GM18867 (cell line): Measurements from ENCODE around the gene TICAM1.
"Not testable (repeated sequence)": the region's sequence is repeated elsewhere in the genome, so short reads cannot be mapped to it uniquely, and the experiment has no call there.

Experiments
- ATAC-seq: cut with Tn5 transposase; IDR thresholded peaks from one replicate; pipeline ENCODE4 v1.9.1; 2021; ENCODE audit warnings: mild to moderate bottlenecking, moderate library complexity; ENCODE audit not compliant: unreplicated experiment

Gene TICAM1

GRCh38 chr19:4845975-4846374 is 14.5 kb upstream of the TICAM1 start:
- not testable (repeated sequence) for ATAC-seq

- ATAC-seq = no peak
Observed at GRCh38 chr19:4844348-4845179, 13.1 kb upstream of the TICAM1 start.

- no peak for ATAC-seq
Observed at GRCh38 chr19:4843647-4843965, 12.1 kb upstream of the TICAM1 start.

- ATAC-seq = no peak
Observed at GRCh38 chr19:4839192-4839591, 7.7 kb upstream of the TICAM1 start.

GRCh38 chr19:4832776-4833175 is 1.3 kb upstream of the TICAM1 start:
- ATAC-seq = no peak

- not testable (repeated sequence) for ATAC-seq
Observed at GRCh38 chr19:4831979-4832340, 448 bp upstream of the TICAM1 start.

- ATAC-seq = no peak
Observed at GRCh38 chr19:4830768-4831265, 695 bp downstream of the TICAM1 start.

GRCh38 chr19:4830332-4830731 is 1.2 kb downstream of the TICAM1 start:
- no peak for ATAC-seq

GRCh38 chr19:4829001-4829712 is 2.4 kb downstream of the TICAM1 start:
- ATAC-seq = no peak

GRCh38 chr19:4823577-4823976 is 7.9 kb downstream of the TICAM1 start:
- ATAC-seq = no peak

GRCh38 chr19:4822354-4822753 is 9.2 kb downstream of the TICAM1 start:
- not testable (repeated sequence) for ATAC-seq

GRCh38 chr19:4821265-4821664 is 10.2 kb downstream of the TICAM1 start:
- ATAC-seq = no peak

GRCh38 chr19:4817467-4818277 is 13.8 kb downstream of the TICAM1 start:
- ATAC-seq = no peak

- no peak for ATAC-seq
Observed at GRCh38 chr19:4816950-4817278, 14.6 kb downstream of the TICAM1 start.

- ATAC-seq = no peak
Observed at GRCh38 chr19:4816202-4816949, 15.1 kb downstream of the TICAM1 start.

- ATAC-seq = no peak
Observed at GRCh38 chr19:4815426-4816201, 15.9 kb downstream of the TICAM1 start.

- no peak for ATAC-seq
Observed at GRCh38 chr19:4814625-4815425, 16.7 kb downstream of the TICAM1 start.

GRCh38 chr19:4811328-4812131 is 20.0 kb downstream of the TICAM1 start:
- no peak for ATAC-seq
